Epithelial cell of proximal tubule (primary cell): ENCODE results near the gene SLC6A16. TPM values are rescaled to one million over a fixed set of nuclear protein-coding genes. Genes with fewer than 3 reads are reported as not detected.
A peak's percentile ranks its signal among the peaks of the same experiment; 100 is the strongest.
"Not testable (repeated sequence)": the region's sequence is repeated elsewhere in the genome, so short reads cannot be mapped to it uniquely, and the experiment has no call there.

Source experiments
- DNase-seq: peaks from one replicate; pipeline ENCODE4 v3.0.0-alpha.2; 2011; ENCODE audit warnings: low read depth
- H3K4me3 ChIP-seq: 2 replicates; pipeline ENCODE4 v1.5.1; 2011; ENCODE audit warnings: low read depth, mild to moderate bottlenecking, low read length
- total RNA-seq: library from RNA; depleted of rRNA; stranded (reverse); fragments of >200 nt; gene quantifications from 2 replicates; pipeline ENCODE4 v1.2.3, GENCODE V29; 2015
- TF ChIP-seq, protein P1 (sequence below): conservative IDR thresholded peaks from 2 replicates; pipeline ENCODE4 v1.5.1; 2012; ENCODE audit warnings: low read depth, mild to moderate bottlenecking, low read length

The SLC6A16 gene
- total RNA-seq, 1 donor from 2014 or later, result 0.29 TPM

- TF ChIP-seq, protein P1, sequence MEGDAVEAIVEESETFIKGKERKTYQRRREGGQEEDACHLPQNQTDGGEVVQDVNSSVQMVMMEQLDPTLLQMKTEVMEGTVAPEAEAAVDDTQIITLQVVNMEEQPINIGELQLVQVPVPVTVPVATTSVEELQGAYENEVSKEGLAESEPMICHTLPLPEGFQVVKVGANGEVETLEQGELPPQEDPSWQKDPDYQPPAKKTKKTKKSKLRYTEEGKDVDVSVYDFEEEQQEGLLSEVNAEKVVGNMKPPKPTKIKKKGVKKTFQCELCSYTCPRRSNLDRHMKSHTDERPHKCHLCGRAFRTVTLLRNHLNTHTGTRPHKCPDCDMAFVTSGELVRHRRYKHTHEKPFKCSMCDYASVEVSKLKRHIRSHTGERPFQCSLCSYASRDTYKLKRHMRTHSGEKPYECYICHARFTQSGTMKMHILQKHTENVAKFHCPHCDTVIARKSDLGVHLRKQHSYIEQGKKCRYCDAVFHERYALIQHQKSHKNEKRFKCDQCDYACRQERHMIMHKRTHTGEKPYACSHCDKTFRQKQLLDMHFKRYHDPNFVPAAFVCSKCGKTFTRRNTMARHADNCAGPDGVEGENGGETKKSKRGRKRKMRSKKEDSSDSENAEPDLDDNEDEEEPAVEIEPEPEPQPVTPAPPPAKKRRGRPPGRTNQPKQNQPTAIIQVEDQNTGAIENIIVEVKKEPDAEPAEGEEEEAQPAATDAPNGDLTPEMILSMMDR, result no peak
- H3K4me3 ChIP-seq, result no peak overlapping the region
- no peak for DNase-seq
Measured at GRCh38 chr19:49333418-49333805, 8.4 kb upstream of the SLC6A16 start.

DNA sequence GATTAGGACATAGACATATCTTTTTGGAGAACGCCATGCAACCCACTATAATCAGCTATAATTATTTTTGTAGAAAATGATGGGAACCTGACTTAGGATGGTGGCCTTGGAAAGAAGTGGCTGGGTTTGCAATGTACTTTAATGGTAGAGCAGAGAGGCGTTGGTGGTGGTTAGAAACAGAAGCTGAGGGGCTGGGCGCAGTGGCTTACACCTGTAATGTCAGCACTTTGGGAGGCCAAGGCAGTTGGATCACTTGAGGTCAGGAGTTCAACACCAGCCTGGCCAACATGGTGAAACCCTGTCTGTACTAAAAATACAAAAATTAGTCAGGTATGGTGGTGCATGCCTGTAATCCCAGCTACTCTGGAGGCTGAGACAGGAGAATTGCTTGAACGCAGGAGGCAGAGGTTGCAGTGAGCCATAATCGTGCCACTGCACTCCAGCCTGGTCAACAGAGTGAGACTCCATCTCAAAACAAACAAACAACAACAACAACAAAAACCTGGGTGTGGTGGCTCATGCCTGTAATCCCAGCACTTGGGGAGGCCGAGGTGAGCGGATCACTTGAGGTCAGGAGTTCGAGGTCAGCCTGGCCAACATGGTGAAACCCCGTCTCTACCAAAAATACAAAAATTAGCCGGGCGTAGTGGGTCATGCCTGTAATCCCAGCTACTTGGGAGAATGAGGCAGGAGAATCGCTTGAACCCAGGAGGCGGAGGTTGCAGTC lies 7.9 kb upstream of the SLC6A16 start:
- not testable (repeated sequence) for H3K4me3 ChIP-seq, DNase-seq

DNA sequence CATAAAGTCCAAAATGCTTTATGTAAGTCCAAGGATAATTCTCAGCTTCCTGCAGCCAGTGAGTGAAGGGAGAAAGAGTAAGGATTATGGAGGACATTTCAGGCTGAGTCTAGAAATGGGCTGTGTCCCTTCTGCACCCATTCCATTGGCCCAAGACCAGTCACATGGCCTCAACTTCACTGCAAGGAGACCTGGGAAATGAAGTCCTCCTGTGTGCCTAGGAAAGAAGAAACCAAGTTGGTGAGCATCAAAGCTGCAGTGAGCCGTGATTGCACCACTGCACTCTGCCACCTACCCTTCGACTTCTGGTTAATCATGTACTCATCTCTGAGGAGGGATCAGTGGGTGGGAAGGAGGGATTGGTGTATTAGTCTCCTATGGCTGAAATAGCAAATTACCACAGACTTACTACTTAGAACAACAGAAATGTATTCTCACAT lies 6.6 kb upstream of the SLC6A16 start:
- no peak overlapping the region for H3K4me3 ChIP-seq

GRCh38 chr19:49331187-49331586 lies 6.2 kb upstream of the SLC6A16 start:
- H3K4me3 ChIP-seq, DNase-seq: not testable (repeated sequence)

More for the DNA sequence above, 6.6 kb upstream of the SLC6A16 start:
- peak; percentile 70 for DNase-seq
- TF ChIP-seq, protein P1, result no peak

GRCh38 chr19:49328741-49329140 lies 3.8 kb upstream of the SLC6A16 start:
- DNase-seq, result no peak
- TF ChIP-seq, protein P1, result no peak
- no peak overlapping the region for H3K4me3 ChIP-seq

GRCh38 chr19:49327878-49328544 lies 3.0 kb upstream of the SLC6A16 start:
- no peak for DNase-seq

DNA sequence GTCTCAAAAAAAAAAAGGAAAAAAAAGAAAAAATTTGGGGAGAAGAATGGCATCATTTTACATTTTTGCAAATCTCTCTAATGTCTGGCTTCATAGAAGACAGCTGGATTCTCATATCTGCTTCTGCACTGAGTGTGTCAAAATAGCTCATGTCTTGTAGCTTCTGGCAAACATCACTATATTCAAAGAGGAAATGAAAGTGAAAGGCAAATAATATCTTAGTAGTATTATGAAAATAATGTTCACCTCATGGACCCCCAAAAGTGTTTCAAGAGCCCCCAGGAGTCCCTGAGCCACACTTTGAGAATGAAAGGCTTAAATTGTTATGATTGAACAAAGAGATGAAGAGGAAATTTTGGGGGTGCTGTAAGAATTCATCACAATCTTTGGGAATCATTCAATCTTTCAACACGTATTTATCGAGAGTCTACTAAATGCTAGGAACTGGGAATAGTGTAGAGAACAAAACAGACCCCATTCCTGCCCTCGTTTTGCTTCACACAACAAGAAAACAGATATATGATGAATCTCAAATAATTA lies 1.2 kb upstream of the SLC6A16 start:
- no peak overlapping the region for H3K4me3 ChIP-seq
- TF ChIP-seq, protein P1, result no peak
- no peak for DNase-seq

More at GRCh38 chr19:49327878-49328544, 3.0 kb upstream of the SLC6A16 start:
- no peak overlapping the region for H3K4me3 ChIP-seq
- TF ChIP-seq, protein P1, result peak; percentile 74

- DNase-seq, H3K4me3 ChIP-seq: not testable (repeated sequence)
Measured at GRCh38 chr19:49325756-49326155, 765 bp upstream of the SLC6A16 start.
